ENCODE data around the gene CEP164. TPM values are rescaled to one million over a fixed set of nuclear protein-coding genes. Genes with fewer than 3 reads are reported as not detected.

CEP164 gene
- total RNA-seq, 2 experiments from 2014 or later: 33.0 to 36.7 TPM

DNA sequence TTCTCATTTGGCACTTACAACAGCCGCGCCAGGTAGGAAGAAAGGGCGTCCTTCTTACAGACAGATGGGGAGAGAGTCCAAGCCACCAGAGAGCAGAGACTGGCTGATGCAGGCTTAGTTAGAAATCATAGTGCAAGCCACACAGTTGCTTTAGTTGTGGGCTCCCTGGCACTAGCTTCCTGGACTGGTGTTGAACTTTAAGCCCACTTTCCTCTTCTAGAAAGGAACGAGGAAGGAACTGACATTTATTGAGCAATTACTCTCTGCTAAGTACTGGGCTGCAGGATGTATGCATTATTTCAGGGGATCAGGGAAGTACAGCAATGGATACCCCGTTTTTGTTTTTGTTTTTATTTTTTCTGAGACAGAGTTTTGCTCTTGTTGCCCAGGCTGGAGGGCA is 14.6 kb upstream of the CEP164 start:
- Mint-ChIP-seq H3K4me3 (peak overlapping the region; percentile 32), H3K36me3 (ENCODE audit: low read depth) (no peaks in the 10 kb centered on the region), H3K9me3 (no peaks in the 10 kb centered on the region), H3K27me3 (peaks cover 43% of the 10 kb centered on the region), H3K27ac (no peak overlapping the region), H3K4me1 (ENCODE audit: low read depth) (peaks cover 7% of the 10 kb centered on the region)
- Histone ChIP-seq H3K4me1 (ENCODE audit: insufficient read depth, low read length) (peaks cover 18% of the 10 kb centered on the region), H3K36me3 (ENCODE audit: insufficient read depth, low read length) (no peaks in the 10 kb centered on the region), H3K27me3 (ENCODE audit: control insufficient read depth in 1 of 2, insufficient read depth in 2 of 2, low read length in 2 of 2) (peaks cover 20 to 30% of the 10 kb centered on the region in 2 experiments), H3K27ac (ENCODE audit: low read depth in 1 of 2, low read length in 2 of 2) (no peak overlapping the region), H3K9me3 (ENCODE audit: control insufficient read depth in 1 of 2, insufficient read depth in 1 of 2, low read length in 2 of 2) (peaks cover 0 to 3% of the 10 kb centered on the region in 2 experiments), H3K4me3 (ENCODE audit: low read length) (no peak overlapping the region)
- POLR2A ChIA-PET: no interaction called here
- DNase-seq (no peak), ATAC-seq (ENCODE audit: poor library complexity) (no peak)
- TF ChIP-seq, protein P1, sequence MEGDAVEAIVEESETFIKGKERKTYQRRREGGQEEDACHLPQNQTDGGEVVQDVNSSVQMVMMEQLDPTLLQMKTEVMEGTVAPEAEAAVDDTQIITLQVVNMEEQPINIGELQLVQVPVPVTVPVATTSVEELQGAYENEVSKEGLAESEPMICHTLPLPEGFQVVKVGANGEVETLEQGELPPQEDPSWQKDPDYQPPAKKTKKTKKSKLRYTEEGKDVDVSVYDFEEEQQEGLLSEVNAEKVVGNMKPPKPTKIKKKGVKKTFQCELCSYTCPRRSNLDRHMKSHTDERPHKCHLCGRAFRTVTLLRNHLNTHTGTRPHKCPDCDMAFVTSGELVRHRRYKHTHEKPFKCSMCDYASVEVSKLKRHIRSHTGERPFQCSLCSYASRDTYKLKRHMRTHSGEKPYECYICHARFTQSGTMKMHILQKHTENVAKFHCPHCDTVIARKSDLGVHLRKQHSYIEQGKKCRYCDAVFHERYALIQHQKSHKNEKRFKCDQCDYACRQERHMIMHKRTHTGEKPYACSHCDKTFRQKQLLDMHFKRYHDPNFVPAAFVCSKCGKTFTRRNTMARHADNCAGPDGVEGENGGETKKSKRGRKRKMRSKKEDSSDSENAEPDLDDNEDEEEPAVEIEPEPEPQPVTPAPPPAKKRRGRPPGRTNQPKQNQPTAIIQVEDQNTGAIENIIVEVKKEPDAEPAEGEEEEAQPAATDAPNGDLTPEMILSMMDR (IDR thresholded peaks at IDR 0.05): no peak
- CTCF ChIA-PET: no interaction called here
- intact Hi-C loops (cut with DNase I, micrococcal nuclease): no loop called here

DNA sequence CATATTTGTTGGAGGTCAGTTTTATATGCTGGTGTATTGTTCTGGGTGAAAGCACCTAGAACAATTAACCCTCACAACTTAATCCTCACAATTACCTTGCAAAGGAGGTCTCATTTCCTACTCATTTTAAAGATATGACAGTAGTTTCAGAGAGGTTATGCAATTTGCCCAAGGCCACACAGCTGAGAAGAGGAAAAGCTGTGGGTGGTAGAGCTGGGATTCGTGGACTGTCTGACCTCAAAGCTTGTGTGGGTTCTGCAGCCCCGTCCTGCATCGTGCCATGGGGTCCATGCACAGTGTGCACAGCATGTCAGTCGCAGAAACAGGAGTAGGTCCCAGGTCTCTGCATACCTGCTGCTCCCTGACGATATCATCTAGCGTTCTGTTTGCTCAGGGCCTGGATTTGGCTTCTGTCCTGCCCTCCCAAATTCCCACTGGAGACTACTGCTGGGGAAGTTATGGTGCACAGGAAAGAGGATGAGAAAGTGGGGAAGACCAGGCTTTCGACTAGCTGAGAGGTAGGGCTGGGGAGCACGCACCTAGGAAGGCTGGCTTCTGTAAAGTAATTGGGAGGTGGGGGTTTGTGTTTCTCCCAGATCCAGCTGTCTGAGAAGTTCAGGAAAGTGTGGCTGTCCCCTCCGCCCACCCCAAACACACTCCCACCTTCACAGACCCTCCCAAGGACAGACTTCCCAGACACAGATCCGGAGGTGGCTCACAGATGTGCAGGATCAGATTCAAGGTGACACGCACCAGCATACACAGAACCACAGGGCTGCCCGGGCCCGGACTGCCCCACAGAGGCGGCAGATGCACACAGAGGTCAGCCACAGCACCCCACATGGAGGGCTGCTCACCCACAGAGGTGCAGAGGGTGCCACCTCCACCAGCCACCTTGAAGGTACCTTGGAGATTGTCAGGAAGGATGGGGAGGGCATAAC is 13.6 kb upstream of the CEP164 start:
- Histone ChIP-seq H3K36me3 (ENCODE audit: insufficient read depth, low read length) (no peaks in the 10 kb centered on the region), H3K27ac (ENCODE audit: low read depth in 1 of 2, low read length in 2 of 2) (no peak overlapping the region), H3K9me3 (ENCODE audit: control insufficient read depth in 1 of 2, insufficient read depth in 1 of 2, low read length in 2 of 2) (peaks cover 0 to 3% of the 10 kb centered on the region in 2 experiments), H3K27me3 (ENCODE audit: control insufficient read depth in 1 of 2, insufficient read depth in 2 of 2, low read length in 2 of 2) (peaks cover 20 to 30% of the 10 kb centered on the region in 2 experiments), H3K4me3 (ENCODE audit: low read length) (no peak overlapping the region), H3K4me1 (ENCODE audit: insufficient read depth, low read length) (peaks cover 18% of the 10 kb centered on the region)
- Mint-ChIP-seq H3K4me3 (peak overlapping the region; percentile 76), H3K4me1 (ENCODE audit: low read depth) (peaks cover 7% of the 10 kb centered on the region), H3K27ac (no peak overlapping the region), H3K27me3 (peaks cover 41% of the 10 kb centered on the region), H3K36me3 (ENCODE audit: low read depth) (no peaks in the 10 kb centered on the region), H3K9me3 (no peaks in the 10 kb centered on the region)
- no peak for DNase-seq
- intact Hi-C loops (cut with DNase I, micrococcal nuclease): no loop called here
- TF ChIP-seq, protein P1 (IDR thresholded peaks at IDR 0.05): no peak
- ATAC-seq (ENCODE audit: poor library complexity): no peak
- ChIA-PET CTCF (no interaction called here), POLR2A (no interaction called here)

DNA sequence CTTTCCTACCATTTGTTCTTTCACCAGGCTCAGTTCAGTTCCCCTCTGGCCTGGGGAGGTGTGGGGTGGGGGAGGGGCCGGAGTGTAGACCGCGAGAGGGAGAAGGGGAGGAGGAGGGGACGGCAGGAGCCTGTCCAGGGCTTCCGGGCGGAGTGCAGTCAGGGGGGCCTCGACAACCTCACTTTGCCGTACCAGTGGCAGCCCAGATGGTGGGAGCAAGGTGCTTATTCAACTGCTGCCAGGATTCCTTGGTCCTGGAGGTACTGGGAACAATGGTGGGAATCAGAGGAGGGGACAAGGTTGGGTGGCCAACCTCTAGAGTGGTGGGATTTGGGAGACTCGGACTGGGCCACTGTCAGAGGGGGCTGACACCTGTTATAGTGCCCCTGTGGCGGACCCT is 12.8 kb upstream of the CEP164 start:
- H3K4me3 ChIP-seq (ENCODE audit: low read length): peak overlapping the region; percentile 64
- intact Hi-C loops (cut with DNase I, micrococcal nuclease): no loop called here

More for the DNA sequence above, 12.8 kb upstream of the CEP164 start:
- H3K36me3 Mint-ChIP-seq (ENCODE audit: low read depth): no peaks in the 10 kb centered on the region
- ATAC-seq (ENCODE audit: poor library complexity) (no peak), DNase-seq (no peak)
- no peak overlapping the region for H3K27ac Mint-ChIP-seq
- Histone ChIP-seq H3K36me3 (ENCODE audit: insufficient read depth, low read length) (no peaks in the 10 kb centered on the region), H3K27ac (ENCODE audit: low read depth in 1 of 2, low read length in 2 of 2) (no peak overlapping the region), H3K4me1 (ENCODE audit: insufficient read depth, low read length) (peaks cover 18% of the 10 kb centered on the region), H3K9me3 (ENCODE audit: control insufficient read depth in 1 of 2, insufficient read depth in 1 of 2, low read length in 2 of 2) (peaks cover 0 to 3% of the 10 kb centered on the region in 2 experiments), H3K27me3 (ENCODE audit: control insufficient read depth in 1 of 2, insufficient read depth in 2 of 2, low read length in 2 of 2) (peaks cover 20 to 30% of the 10 kb centered on the region in 2 experiments)
- POLR2A ChIA-PET: no interaction called here
- H3K4me1 Mint-ChIP-seq (ENCODE audit: low read depth): peaks cover 7% of the 10 kb centered on the region
- CTCF ChIA-PET: no interaction called here
- TF ChIP-seq, protein P1 (IDR thresholded peaks at IDR 0.05): no peak
- H3K9me3 Mint-ChIP-seq: no peaks in the 10 kb centered on the region
- H3K4me3 Mint-ChIP-seq: peak overlapping the region; percentile 79
- peaks cover 41% of the 10 kb centered on the region for H3K27me3 Mint-ChIP-seq
